ENCODE results near the gene LAMTOR2. TPM values are rescaled to one million over a fixed set of nuclear protein-coding genes. Genes with fewer than 3 reads are reported as not detected.

The LAMTOR2 gene
- total and polyA plus RNA-seq, 10 of the 15 experiments (the other 5 are each of a cell fraction or from before 2014, with no cell fraction given), result 71.9 to 264 (median 97.0) TPM

- TF ChIP-seq PBX3 (IDR thresholded peaks at IDR 0.05; ENCODE audit: insufficient replicate concordance, low read depth, low read length) (no peak), TCF7 (IDR thresholded peaks at IDR 0.05; ENCODE audit: borderline replicate concordance) (no peak), ZSCAN29 (IDR thresholded peaks at IDR 0.05) (no peak), BCL11A (IDR thresholded peaks at IDR 0.05; ENCODE audit: low read depth, low read length) (peak; percentile 88; the same call in 1 of the 2 replicates), NFYB (IDR thresholded peaks at IDR 0.05; ENCODE audit: insufficient read depth, low read depth, low read length) (no peak), MTA2 (IDR thresholded peaks at IDR 0.05; ENCODE audit: low read depth) (peak; percentile 68), MAX (IDR thresholded peaks at IDR 0.05; ENCODE audit: low read depth, low read length) (no peak), EP300 (IDR thresholded peaks at IDR 0.05; ENCODE audit: borderline replicate concordance in 1 of 2, control insufficient read depth in 1 of 2, low read depth in 2 of 2, low read length in 2 of 2) (peak; percentile 80 to 84; a peak in 2 of 4 replicates), EGR1 (IDR thresholded peaks at IDR 0.05; ENCODE audit: borderline replicate concordance in 1 of 2, low read depth in 2 of 2, low read length in 2 of 2) (peak in 1 of 2 experiments; percentile 40; a peak in 1 of 3 replicates), BCLAF1 (IDR thresholded peaks at IDR 0.05) (no peak), POLR2AphosphoS5 (IDR thresholded peaks at IDR 0.05; ENCODE audit: low read length) (peak; percentile 60), TBL1XR1 (IDR thresholded peaks at IDR 0.05; ENCODE audit: low read depth, low read length) (peak; percentile 65; the same call in 1 of the 2 replicates), TAF1 (IDR thresholded peaks at IDR 0.05; ENCODE audit: borderline replicate concordance, low read depth, low read length) (no peak), HSF1 (IDR thresholded peaks at IDR 0.05; ENCODE audit: low read depth, low read length) (no peak), NBN (IDR thresholded peaks at IDR 0.05) (peak; percentile 40; the same call in 1 of the 2 replicates), BHLHE40 (IDR thresholded peaks at IDR 0.05; ENCODE audit: borderline replicate concordance in 1 of 2, low read depth in 2 of 2, low read length in 1 of 2) (peak; percentile 41 to 55; a peak in 2 of 4 replicates), BACH1 (IDR thresholded peaks at IDR 0.05; ENCODE audit: borderline replicate concordance) (peak; percentile 18), SMAD1 (IDR thresholded peaks at IDR 0.05; ENCODE audit: low read depth, partially characterized antibody) (no peak), KLF5 (IDR thresholded peaks at IDR 0.05; ENCODE audit: partially characterized antibody) (peak; percentile 11)
These were observed 43.1 kb downstream of the LAMTOR2 start (continued) for GRCh38 chr1:156097499-156098178.

Measured in GM12878 (cell line).